Activated effector memory CD4-positive, alpha-beta T cell treated with anti-CD3 and anti-CD28 coated beads, Interleukin-2, amount 50 U/mL, for 16 hours (primary cell): ENCODE results near the gene LPIN1.
"Not testable (repeated sequence)": the region's sequence is repeated elsewhere in the genome, so short reads cannot be mapped to it uniquely, and the experiment has no call there.

Source experiments
- DNase-seq: peaks from one replicate; pipeline ENCODE4 v3.0.0-alpha.2; 2020

Gene LPIN1

GRCh38 chr2:11717623-11718022, 28.8 kb upstream of the LPIN1 start:
- no peak for DNase-seq

- DNase-seq: no peak
These were observed 27.8 kb upstream of the LPIN1 start for GRCh38 chr2:11718606-11719005.

GRCh38 chr2:11719230-11719977, 27.0 kb upstream of the LPIN1 start:
- DNase-seq: no peak

- DNase-seq: no peak
These were observed 25.7 kb upstream of the LPIN1 start for GRCh38 chr2:11720752-11721151.

- DNase-seq: no peak
These were observed 24.0 kb upstream of the LPIN1 start for GRCh38 chr2:11722292-11723060.

GRCh38 chr2:11723061-11723371, 23.4 kb upstream of the LPIN1 start:
- DNase-seq: no peak

GRCh38 chr2:11724151-11724550, 22.3 kb upstream of the LPIN1 start:
- DNase-seq: no peak

GRCh38 chr2:11726384-11726783, 20.0 kb upstream of the LPIN1 start:
- DNase-seq: no peak

GRCh38 chr2:11729362-11730212, 16.8 kb upstream of the LPIN1 start:
- no peak for DNase-seq

- not testable (repeated sequence) for DNase-seq
These were observed 15.0 kb upstream of the LPIN1 start for GRCh38 chr2:11731214-11731984.

- no peak for DNase-seq
These were observed 13.8 kb upstream of the LPIN1 start for GRCh38 chr2:11732587-11732986.

GRCh38 chr2:11737852-11738251, 8.6 kb upstream of the LPIN1 start:
- not testable (repeated sequence) for DNase-seq

- DNase-seq: no peak
These were observed 7.6 kb upstream of the LPIN1 start for GRCh38 chr2:11738589-11739436.

- no peak for DNase-seq
These were observed 5.7 kb upstream of the LPIN1 start for GRCh38 chr2:11740723-11741122.

- no peak for DNase-seq
These were observed 4.1 kb upstream of the LPIN1 start for GRCh38 chr2:11742317-11742701.

- DNase-seq: no peak
These were observed 3.6 kb upstream of the LPIN1 start for GRCh38 chr2:11742702-11743357.

- no peak for DNase-seq
These were observed 3.1 kb upstream of the LPIN1 start for GRCh38 chr2:11743366-11743765.

GRCh38 chr2:11743846-11744553, 2.4 kb upstream of the LPIN1 start:
- peak; percentile 94 for DNase-seq

- DNase-seq: no peak
These were observed 1.6 kb upstream of the LPIN1 start for GRCh38 chr2:11744631-11745394.
